Measurements from ENCODE around the gene NRP1.

The NRP1 gene

DNA sequence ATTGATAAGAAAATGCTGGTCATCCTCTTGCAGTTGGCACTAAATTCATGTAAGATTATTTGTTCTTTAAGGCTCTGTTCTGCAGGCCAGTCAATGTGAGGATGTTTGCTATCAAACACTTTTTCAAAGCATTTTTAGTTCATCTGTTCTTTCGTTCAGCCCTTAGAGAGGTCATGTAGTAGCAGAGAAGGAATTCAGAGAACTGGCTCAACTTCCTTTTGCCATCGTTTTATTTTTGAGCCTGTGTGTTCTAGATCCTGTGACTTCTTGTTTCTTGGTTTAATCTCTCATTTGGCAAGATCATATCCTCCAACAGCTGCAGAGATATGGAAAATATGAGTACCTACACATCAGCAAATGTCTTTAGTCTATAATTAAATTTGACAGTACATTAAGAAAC lies 184.3 kb downstream of the NRP1 start:
- Histone ChIP-seq H3K79me2 (no peaks in the 10 kb centered on the region), H3K36me3 (ENCODE audit: control insufficient read depth, insufficient read depth, low read length) (no peaks in the 10 kb centered on the region), H3K27ac (no peak overlapping the region), H3K4me3 (ENCODE audit: low read depth, low read length) (no peak overlapping the region), H3K4me1 (no peaks in the 10 kb centered on the region), H2AFZ (no peak overlapping the region), H3K27me3 (ENCODE audit: control insufficient read depth, insufficient read depth, low read length) (no peaks in the 10 kb centered on the region), H3K4me2 (ENCODE audit: low read length) (no peak overlapping the region), H3K9me3 (ENCODE audit: control insufficient read depth, low read length) (no peaks in the 10 kb centered on the region), H3K9ac (no peak overlapping the region)
- TF ChIP-seq, protein P1, sequence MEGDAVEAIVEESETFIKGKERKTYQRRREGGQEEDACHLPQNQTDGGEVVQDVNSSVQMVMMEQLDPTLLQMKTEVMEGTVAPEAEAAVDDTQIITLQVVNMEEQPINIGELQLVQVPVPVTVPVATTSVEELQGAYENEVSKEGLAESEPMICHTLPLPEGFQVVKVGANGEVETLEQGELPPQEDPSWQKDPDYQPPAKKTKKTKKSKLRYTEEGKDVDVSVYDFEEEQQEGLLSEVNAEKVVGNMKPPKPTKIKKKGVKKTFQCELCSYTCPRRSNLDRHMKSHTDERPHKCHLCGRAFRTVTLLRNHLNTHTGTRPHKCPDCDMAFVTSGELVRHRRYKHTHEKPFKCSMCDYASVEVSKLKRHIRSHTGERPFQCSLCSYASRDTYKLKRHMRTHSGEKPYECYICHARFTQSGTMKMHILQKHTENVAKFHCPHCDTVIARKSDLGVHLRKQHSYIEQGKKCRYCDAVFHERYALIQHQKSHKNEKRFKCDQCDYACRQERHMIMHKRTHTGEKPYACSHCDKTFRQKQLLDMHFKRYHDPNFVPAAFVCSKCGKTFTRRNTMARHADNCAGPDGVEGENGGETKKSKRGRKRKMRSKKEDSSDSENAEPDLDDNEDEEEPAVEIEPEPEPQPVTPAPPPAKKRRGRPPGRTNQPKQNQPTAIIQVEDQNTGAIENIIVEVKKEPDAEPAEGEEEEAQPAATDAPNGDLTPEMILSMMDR (IDR thresholded peaks at IDR 0.05): no peak

DNA sequence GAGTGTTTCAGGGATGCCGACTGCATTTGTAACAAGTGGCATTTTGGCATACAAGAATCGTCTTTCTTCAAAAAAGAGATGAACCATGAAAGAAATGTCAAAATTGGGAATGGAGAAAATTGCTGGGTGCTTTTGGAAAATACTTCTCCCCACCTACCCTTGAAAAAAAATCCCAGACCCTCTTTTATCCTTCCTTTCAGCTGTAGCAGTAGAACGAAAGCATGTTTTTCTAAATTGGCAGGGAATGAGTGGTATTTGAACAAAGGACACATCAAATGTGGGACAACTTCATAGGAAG lies 187.5 kb downstream of the NRP1 start:
- no peak overlapping the region for H3K4me3 ChIP-seq (ENCODE audit: low read depth, low read length)
- no peaks in the 10 kb centered on the region for H3K27me3 ChIP-seq (ENCODE audit: control insufficient read depth, insufficient read depth, low read length)
- H3K79me2 ChIP-seq: no peaks in the 10 kb centered on the region

DNA sequence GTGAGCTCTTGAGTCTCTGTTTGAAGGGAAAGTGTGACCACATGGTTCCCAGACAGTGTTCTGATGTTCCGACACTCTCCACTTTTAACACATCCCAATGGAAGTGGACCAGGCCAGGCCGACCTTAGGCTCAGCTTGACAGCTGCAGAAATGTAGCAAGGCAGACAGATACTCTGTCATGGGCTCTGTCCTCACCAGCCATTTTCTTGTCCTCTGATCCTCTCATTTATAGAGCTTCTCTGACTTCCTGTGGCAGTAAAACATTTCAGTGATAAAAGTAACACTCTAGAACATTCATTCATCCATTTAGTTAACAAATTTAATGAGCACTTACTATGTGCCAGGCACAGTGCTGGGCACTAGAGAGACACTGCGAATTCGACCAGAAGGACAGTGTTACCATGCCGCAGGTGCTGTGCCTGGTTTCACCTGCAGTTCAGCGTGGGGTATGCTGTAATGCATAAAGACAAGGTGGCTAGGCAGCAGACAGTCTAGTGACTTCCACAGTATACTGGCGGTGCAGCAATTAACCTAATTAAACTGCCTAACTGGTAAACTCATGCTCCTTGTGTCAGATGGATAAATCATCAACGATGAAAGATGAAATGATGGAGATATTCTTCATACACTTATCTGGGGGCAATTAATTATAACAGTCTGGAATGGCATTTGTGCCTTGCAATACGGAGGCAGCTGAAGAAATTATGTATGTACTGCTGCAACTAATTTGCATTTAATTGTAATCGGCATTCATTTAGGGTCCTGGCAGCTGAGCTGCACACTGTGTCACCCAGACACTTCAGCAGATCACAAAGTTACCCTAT lies 188.1 kb downstream of the NRP1 start:
- Histone ChIP-seq H3K79me2 (no peaks in the 10 kb centered on the region), H2AFZ (no peak overlapping the region), H3K27me3 (ENCODE audit: control insufficient read depth, insufficient read depth, low read length) (no peaks in the 10 kb centered on the region), H3K4me3 (ENCODE audit: low read depth, low read length) (no peak overlapping the region), H3K9ac (no peak overlapping the region), H3K4me1 (no peaks in the 10 kb centered on the region), H3K36me3 (ENCODE audit: control insufficient read depth, insufficient read depth, low read length) (no peaks in the 10 kb centered on the region), H3K27ac (no peak overlapping the region), H3K4me2 (ENCODE audit: low read length) (no peak overlapping the region), H3K9me3 (ENCODE audit: control insufficient read depth, low read length) (no peaks in the 10 kb centered on the region)
- TF ChIP-seq, protein P1 (IDR thresholded peaks at IDR 0.05): no peak

More for the DNA sequence above, 187.5 kb downstream of the NRP1 start:
- Histone ChIP-seq H3K9me3 (ENCODE audit: control insufficient read depth, low read length) (no peaks in the 10 kb centered on the region), H3K36me3 (ENCODE audit: control insufficient read depth, insufficient read depth, low read length) (no peaks in the 10 kb centered on the region), H2AFZ (no peak overlapping the region), H3K4me1 (no peaks in the 10 kb centered on the region), H3K27ac (no peak overlapping the region), H3K9ac (no peak overlapping the region), H3K4me2 (ENCODE audit: low read length) (no peak overlapping the region)
- TF ChIP-seq, protein P1 (IDR thresholded peaks at IDR 0.05): no peak

DNA sequence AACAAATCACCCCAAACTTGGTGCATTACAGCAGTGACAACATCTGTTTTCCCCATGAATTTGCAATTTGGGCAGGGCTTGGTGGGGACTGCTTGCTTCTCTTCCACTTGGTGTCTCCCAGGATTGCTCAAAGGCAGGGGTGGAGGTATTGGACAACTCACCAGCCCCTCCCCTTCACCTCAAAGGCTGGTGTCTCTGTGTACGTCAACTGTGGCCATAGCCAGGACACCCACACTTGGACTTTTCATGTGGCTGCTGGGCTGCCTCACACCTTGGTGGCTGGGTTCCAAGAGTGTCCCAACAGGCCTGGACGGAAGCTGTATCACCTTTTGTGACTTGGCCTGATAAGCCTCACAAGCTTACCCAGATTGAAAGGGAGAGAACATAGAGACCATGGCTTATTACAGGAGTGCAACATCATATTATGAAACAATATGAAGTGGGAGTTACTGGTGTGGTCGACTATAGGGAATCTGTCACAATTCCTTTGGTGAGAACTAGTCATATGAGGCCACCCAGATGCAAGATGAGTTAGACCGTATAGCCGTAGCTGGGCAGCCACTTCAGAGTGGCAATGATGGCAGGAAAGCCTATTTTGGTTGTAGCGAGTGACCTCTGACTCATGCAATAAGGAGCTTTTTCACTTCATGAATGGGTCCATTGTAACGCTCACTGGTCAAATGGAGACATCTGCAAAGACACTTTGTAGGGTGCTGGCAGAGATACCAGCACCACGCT lies 188.8 kb downstream of the NRP1 start:
- no peaks in the 10 kb centered on the region for H3K4me1 ChIP-seq
- no peaks in the 10 kb centered on the region for H3K9me3 ChIP-seq (ENCODE audit: control insufficient read depth, low read length)
- no peaks in the 10 kb centered on the region for H3K79me2 ChIP-seq
- H3K4me3 ChIP-seq (ENCODE audit: low read depth, low read length): no peak overlapping the region
- no peaks in the 10 kb centered on the region for H3K36me3 ChIP-seq (ENCODE audit: control insufficient read depth, insufficient read depth, low read length)
- H3K27me3 ChIP-seq (ENCODE audit: control insufficient read depth, insufficient read depth, low read length): no peaks in the 10 kb centered on the region
- no peak overlapping the region for H2AFZ ChIP-seq
- H3K27ac ChIP-seq: no peak overlapping the region
- TF ChIP-seq, protein P1 (IDR thresholded peaks at IDR 0.05): no peak
- H3K9ac ChIP-seq: no peak overlapping the region
- H3K4me2 ChIP-seq (ENCODE audit: low read length): no peak overlapping the region

All from parathyroid adenoma (tissue), 2 donors.